GM12872 (cell line): ENCODE data around the gene CSMD2.

Source experiments
- TF ChIP-seq, protein P1 (sequence below): IDR thresholded peaks from 3 replicates; pipeline ENCODE4 v1.5.1; 2011; ENCODE audit warnings: low read depth, mild to moderate bottlenecking, low read length, moderate library complexity; ENCODE audit not compliant: insufficient read depth

CSMD2 gene

DNA sequence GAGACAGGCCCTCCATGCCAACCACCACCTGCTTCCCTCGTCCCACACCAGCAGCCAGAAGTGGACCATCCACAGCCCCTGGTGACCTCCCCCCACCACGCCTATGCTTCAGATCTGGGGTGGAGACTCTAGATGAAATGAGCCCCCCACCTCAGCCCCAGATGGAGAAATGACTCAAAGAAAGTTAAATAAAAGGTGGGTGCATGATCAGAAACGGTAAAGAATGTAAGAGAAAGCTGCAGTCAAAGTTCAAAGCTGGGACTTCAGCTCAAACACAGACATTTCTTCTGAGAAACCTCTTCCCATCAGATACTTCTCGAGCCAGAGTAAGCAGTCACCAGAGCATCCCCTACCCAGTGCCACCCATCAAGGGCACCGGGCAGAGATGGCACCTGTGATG is 344.2 kb downstream of the CSMD2 start:
- TF ChIP-seq, protein P1, sequence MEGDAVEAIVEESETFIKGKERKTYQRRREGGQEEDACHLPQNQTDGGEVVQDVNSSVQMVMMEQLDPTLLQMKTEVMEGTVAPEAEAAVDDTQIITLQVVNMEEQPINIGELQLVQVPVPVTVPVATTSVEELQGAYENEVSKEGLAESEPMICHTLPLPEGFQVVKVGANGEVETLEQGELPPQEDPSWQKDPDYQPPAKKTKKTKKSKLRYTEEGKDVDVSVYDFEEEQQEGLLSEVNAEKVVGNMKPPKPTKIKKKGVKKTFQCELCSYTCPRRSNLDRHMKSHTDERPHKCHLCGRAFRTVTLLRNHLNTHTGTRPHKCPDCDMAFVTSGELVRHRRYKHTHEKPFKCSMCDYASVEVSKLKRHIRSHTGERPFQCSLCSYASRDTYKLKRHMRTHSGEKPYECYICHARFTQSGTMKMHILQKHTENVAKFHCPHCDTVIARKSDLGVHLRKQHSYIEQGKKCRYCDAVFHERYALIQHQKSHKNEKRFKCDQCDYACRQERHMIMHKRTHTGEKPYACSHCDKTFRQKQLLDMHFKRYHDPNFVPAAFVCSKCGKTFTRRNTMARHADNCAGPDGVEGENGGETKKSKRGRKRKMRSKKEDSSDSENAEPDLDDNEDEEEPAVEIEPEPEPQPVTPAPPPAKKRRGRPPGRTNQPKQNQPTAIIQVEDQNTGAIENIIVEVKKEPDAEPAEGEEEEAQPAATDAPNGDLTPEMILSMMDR = no peak

DNA sequence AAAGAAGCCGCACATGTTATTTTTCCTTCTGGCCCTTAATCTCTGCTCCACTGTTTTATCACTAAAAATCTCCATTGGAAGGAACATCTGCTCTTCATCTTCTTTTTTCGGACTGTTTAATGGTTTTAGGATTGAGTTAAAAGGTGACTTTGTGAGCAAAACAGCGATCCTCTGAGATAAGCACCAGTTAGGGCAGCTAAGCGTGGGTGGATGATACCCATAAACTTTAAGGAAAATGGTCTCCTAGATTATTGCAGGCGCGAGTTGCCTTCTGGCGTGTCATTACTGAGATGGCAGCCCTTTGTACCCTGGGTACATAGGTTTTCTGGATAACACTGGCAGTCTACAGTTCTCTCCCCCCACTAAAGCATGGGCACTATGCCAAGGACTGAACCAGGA is 345.1 kb downstream of the CSMD2 start:
- TF ChIP-seq, protein P1 = no peak

DNA sequence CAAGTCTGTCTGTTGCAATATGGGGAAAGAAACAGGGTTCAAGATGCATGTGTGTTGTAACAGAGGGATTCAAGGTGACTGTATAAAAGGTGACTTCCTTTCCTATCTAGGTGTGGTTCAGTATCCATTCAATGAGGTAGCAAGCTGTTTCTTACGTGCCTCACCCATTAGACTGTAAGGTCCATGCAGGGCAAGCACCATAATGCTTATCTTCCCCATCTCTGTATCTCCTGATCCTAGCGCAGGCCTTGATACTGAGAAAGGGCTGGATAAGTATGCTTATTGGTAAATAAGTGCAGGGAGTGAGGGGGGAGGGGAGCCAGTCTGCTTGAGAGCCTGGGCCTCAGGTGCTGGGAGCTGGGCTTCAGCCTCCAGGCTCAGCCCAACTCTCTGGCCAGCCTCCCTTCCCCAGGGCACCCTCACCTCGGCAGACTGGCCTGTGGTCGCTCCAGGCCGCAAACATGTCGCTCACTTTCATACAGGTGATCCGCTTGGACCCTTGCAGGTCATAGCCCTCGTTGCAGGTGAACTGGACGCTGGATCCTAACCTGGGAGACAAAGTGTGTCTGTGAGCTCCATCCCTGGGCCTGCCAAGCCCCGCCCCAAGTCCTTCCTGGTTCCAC is 345.6 kb downstream of the CSMD2 start:
- TF ChIP-seq, protein P1 = no peak

DNA sequence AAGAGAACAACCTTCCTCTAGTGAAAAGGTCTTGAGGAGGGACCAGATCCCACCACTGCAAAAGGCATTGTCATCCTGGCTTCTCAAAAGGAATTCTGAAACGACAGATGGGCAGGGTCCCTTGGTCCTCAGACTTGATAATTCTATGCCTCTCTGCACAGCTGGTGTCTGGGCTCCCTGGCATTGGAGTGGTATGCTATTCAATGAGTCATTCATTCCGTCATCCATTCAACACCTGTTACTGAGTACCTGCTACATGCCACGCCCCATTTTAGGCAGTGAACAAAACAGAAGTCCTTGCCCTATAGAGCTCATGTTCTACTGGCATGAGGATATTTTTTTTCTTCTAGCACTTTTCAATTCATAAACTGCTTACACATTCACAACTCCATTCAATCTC is 347.0 kb downstream of the CSMD2 start:
- TF ChIP-seq, protein P1 = no peak

DNA sequence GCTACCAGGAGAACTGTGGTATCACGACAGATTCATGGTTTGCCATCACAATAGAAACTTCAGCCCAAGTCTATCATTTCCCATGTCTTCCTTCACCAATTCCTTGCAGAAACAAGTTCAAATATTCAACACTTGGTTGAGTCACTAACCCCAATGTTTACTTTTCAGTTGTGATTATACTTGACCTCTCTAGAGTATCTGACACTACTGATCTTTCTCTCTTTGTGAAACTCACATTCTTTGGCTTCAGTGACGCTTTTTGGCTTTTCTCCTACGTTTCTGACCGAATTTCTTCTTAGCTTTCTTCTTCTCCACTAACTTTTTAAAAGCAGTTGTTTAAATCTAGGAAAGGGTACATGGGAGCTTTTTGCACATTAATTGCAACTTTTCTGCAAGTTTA is 350.0 kb downstream of the CSMD2 start:
- TF ChIP-seq, protein P1 = no peak

DNA sequence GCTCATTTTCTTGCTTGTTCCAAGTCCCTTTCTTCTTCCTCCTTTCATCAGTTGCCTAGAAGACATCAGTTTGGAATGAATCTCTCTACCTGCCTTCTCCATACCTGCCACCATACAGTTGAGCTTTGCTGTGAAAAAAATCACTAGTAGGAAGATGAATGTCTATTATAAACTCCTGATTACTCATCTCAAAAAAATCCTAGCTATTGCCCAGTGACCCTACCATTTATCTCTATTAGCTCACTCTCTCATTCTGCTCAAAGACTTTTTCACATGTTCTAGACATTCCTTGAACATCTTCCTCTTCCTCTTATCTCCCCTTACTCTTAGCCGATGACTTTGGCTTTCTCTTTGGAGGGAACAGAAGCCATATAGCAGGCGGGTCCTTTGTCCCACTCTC is 350.9 kb downstream of the CSMD2 start:
- TF ChIP-seq, protein P1 = no peak

DNA sequence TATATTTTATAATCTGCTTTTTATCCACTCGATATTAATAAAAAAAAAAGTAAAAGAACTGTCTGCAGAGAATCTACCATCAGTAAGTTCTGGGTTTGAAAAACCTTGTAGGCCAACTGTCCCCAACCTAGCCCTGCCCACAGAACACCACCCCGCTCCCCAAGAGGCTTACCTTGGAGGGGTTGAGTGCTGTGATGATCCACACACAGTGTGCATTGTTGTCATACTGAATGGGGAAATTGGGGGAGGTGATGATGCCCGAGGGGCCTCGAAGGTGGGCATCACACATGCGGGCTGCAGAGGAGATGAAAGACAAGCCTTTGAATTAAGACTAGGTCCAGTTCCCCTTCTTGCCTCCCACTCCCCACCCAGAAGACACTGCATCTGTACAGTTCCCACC is 354.5 kb downstream of the CSMD2 start:
- TF ChIP-seq, protein P1 = no peak
